IMR-90 (cell line): ENCODE results near the gene RAP1GAP2. TPM values are rescaled to one million over a fixed set of nuclear protein-coding genes. Genes with fewer than 3 reads are reported as not detected.
A peak's percentile ranks its signal among the peaks of the same experiment; 100 is the strongest.

Experiments used
- ATAC-seq: fragments of 200-7000 bp; cut with Tn5 transposase; 2 replicates; pipeline ENCODE4 v1.9.1; 2020; ENCODE audit warnings: low read depth, mild to moderate bottlenecking, moderate library complexity
- BruUV-seq: library from RNA; stranded (reverse); fragments of 400-500 nt; replicated peaks from 2 replicates; lab custom pipeline; 2021; lab: Mats Ljungman, UMichigan
- CTCF ChIA-PET: fragments of 300-600 bp; formaldehyde crosslinking; extraction: SDS; loops from one replicate; lab custom pipeline; 2021; ENCODE audit warnings: antibody characterized with exemption; lab: Yijun Ruan, JAX
- POLR2A ChIA-PET: fragments of 300-600 bp; sonication (Branson Sonifier 250); formaldehyde crosslinking; loops from one replicate; lab custom pipeline; 2022; ENCODE audit warnings: antibody characterized with exemption; ENCODE audit not compliant: unreplicated experiment; lab: Charles Lee
- DNase-seq: peaks from one replicate; pipeline ENCODE4 v3.0.0; 2013
- H2AFZ ChIP-seq: replicated peaks from 2 replicates; pipeline ENCODE3; 2013; ENCODE audit warnings: low read length, mild to moderate bottlenecking; ENCODE audit not compliant: poor library complexity
- H2AK5ac ChIP-seq: 2 replicates; pipeline ENCODE4 v1.6.1; 2013; ENCODE audit warnings: low read depth, low read length, inconsistent platforms
- H2AK9ac ChIP-seq: replicated peaks from 2 replicates; pipeline ENCODE3; 2013; ENCODE audit warnings: mild to moderate bottlenecking, low read depth, low read length, moderate library complexity; ENCODE audit not compliant: poor library complexity
- H2BK120ac ChIP-seq: 2 replicates; pipeline ENCODE4 v1.6.1; 2013; ENCODE audit warnings: low read depth, low read length, inconsistent platforms
- H2BK15ac ChIP-seq: 3 replicates; pipeline ENCODE4 v1.6.1; 2013; ENCODE audit warnings: low read depth, low read length, inconsistent platforms
- H2BK20ac ChIP-seq: 2 replicates; pipeline ENCODE4 v1.6.1; 2013; ENCODE audit warnings: low read depth, mild to moderate bottlenecking, inconsistent platforms, low read length, moderate library complexity
- H2BK5ac ChIP-seq: 2 replicates; pipeline ENCODE4 v1.6.1; 2013; ENCODE audit warnings: mild to moderate bottlenecking, low read depth, low read length, inconsistent platforms; ENCODE audit not compliant: poor library complexity, severe bottlenecking
- H3K14ac ChIP-seq: replicated peaks from 2 replicates; pipeline ENCODE4 v1.6.1; 2013; ENCODE audit warnings: low read depth, low read length, inconsistent platforms
- H3K18ac ChIP-seq: 2 replicates; pipeline ENCODE4 v1.6.1; 2013; ENCODE audit warnings: low read depth, low read length, control low read depth
- H3K23ac ChIP-seq: 2 replicates; pipeline ENCODE4 v1.6.1; 2013; ENCODE audit warnings: low read depth, low read length, inconsistent platforms
- H3K27ac ChIP-seq: 2 replicates; pipeline ENCODE4 v1.5.1; 2013; ENCODE audit warnings: mild to moderate bottlenecking, control low read depth, low read length; ENCODE audit not compliant: insufficient read depth
- H3K27me3 ChIP-seq: 2 replicates; pipeline ENCODE4 v1.6.1; 2013; ENCODE audit warnings: low read length; ENCODE audit not compliant: control insufficient read depth, insufficient read depth
- H3K36me3 ChIP-seq: 2 replicates; pipeline ENCODE4 v1.6.1; 2013; ENCODE audit warnings: low read length, mixed read lengths; ENCODE audit not compliant: control insufficient read depth, insufficient read depth
- H3K4ac ChIP-seq: 2 replicates; pipeline ENCODE4 v1.6.1; 2013; ENCODE audit warnings: low read depth, low read length, inconsistent platforms
- H3K4me1 ChIP-seq: 2 replicates; pipeline ENCODE4 v1.6.1; 2013; ENCODE audit warnings: low read length, mixed read lengths; ENCODE audit not compliant: control insufficient read depth, insufficient read depth
- H3K4me2 ChIP-seq: 2 replicates; pipeline ENCODE4 v1.6.1; 2013; ENCODE audit warnings: low read depth, mild to moderate bottlenecking, control low read depth, low read length, moderate library complexity
- H3K4me3 ChIP-seq: 2 replicates; pipeline ENCODE4 v1.5.1; 2013; ENCODE audit warnings: low read depth, mild to moderate bottlenecking, control low read depth, low read length, moderate library complexity; ENCODE audit not compliant: insufficient read depth
- H3K56ac ChIP-seq: 2 replicates; pipeline ENCODE4 v1.6.1; 2013; ENCODE audit warnings: low read length, inconsistent platforms; ENCODE audit not compliant: insufficient read depth; ENCODE audit errors: extremely low read depth
- H3K79me1 ChIP-seq, 2 experiments: 2 replicates each; pipeline ENCODE4 v1.6.1; 2013; ENCODE audit warnings: low read length in 2 of 2, inconsistent platforms in 1 of 2, low read depth in 1 of 2
- H3K9ac ChIP-seq: 2 replicates; pipeline ENCODE4 v1.6.1; 2013; ENCODE audit warnings: low read depth, low read length, control low read depth
- H3K9me1 ChIP-seq: 2 replicates; pipeline ENCODE4 v1.6.1; 2013; ENCODE audit warnings: low read length, inconsistent platforms; ENCODE audit not compliant: insufficient read depth
- H3K9me3 ChIP-seq: 2 replicates; pipeline ENCODE4 v1.6.1; 2013; ENCODE audit warnings: low read length; ENCODE audit not compliant: control insufficient read depth, insufficient read depth
- H4K20me1 ChIP-seq: 2 replicates; pipeline ENCODE4 v1.6.1; 2013; ENCODE audit warnings: low read length, inconsistent platforms; ENCODE audit not compliant: insufficient read depth
- H4K5ac ChIP-seq: 2 replicates; pipeline ENCODE4 v1.6.1; 2013; ENCODE audit warnings: mild to moderate bottlenecking, low read depth, low read length, control low read depth
- H4K8ac ChIP-seq, 2 experiments: 2 replicates each; pipeline ENCODE4 v1.6.1; 2013; ENCODE audit warnings: low read depth in 2 of 2, low read length in 2 of 2, control low read depth in 1 of 2, inconsistent platforms in 1 of 2
- H4K91ac ChIP-seq: 2 replicates; pipeline ENCODE4 v1.6.1; 2013; ENCODE audit warnings: low read depth, low read length, inconsistent platforms; ENCODE audit not compliant: insufficient read depth
- BHLHE40 ChIP-seq: fragments of 150-350 bp; IDR thresholded peaks from 2 replicates; pipeline ENCODE4 v1.6.1; 2016; ENCODE audit warnings: mild to moderate bottlenecking, low read depth, low read length
- CEBPB ChIP-seq: IDR thresholded peaks from 2 replicates; pipeline ENCODE4 v1.6.1; 2012; ENCODE audit warnings: low read depth, low read length, improper control_type of control experiment
- CHD1 ChIP-seq: IDR thresholded peaks from 2 replicates; pipeline ENCODE4 v1.6.1; 2012; ENCODE audit warnings: low read depth, low read length, improper control_type of control experiment
- CTCF ChIP-seq: conservative IDR thresholded peaks from 2 replicates; pipeline ENCODE4 v1.5.1; 2012; ENCODE audit warnings: mild to moderate bottlenecking, low read depth, low read length, improper control_type of control experiment
- ELK1 ChIP-seq: fragments of 150-350 bp; IDR thresholded peaks from 2 replicates; pipeline ENCODE4 v1.6.1; 2016; ENCODE audit warnings: low read depth, mild to moderate bottlenecking, low read length, moderate library complexity, borderline replicate concordance
- FOS ChIP-seq: fragments of 150-350 bp; IDR thresholded peaks from 2 replicates; pipeline ENCODE4 v1.6.1; 2016; ENCODE audit warnings: low read depth, low read length
- MAZ ChIP-seq: IDR thresholded peaks from 2 replicates; pipeline ENCODE4 v1.6.1; 2012; ENCODE audit warnings: low read depth, mild to moderate bottlenecking, low read length, improper control_type of control experiment, moderate library complexity, borderline replicate concordance
- MXI1 ChIP-seq: IDR thresholded peaks from 2 replicates; pipeline ENCODE4 v1.6.1; 2012; ENCODE audit warnings: low read depth, mild to moderate bottlenecking, low read length, moderate library complexity, borderline replicate concordance
- NFE2L2 ChIP-seq: fragments of 150-350 bp; IDR thresholded peaks from 2 replicates; pipeline ENCODE4 v1.6.1; 2016; ENCODE audit warnings: low read depth, mild to moderate bottlenecking, low read length
- POLR2A ChIP-seq: IDR thresholded peaks from 2 replicates; pipeline ENCODE4 v1.6.1; 2012; ENCODE audit warnings: mild to moderate bottlenecking, low read depth, low read length
- RAD21 ChIP-seq: IDR thresholded peaks from 2 replicates; pipeline ENCODE4 v1.6.1; 2012; ENCODE audit warnings: low read length, improper control_type of control experiment
- RFX5 ChIP-seq: IDR thresholded peaks from 2 replicates; pipeline ENCODE4 v1.8.0; 2012; ENCODE audit warnings: low read depth, mild to moderate bottlenecking, low read length, moderate library complexity
- SMC3 ChIP-seq: fragments of 150-350 bp; IDR thresholded peaks from 2 replicates; pipeline ENCODE4 v1.6.1; 2016; ENCODE audit warnings: low read depth, mild to moderate bottlenecking, antibody characterized with exemption, low read length, moderate library complexity
- USF2 ChIP-seq: fragments of 150-350 bp; IDR thresholded peaks from 2 replicates; pipeline ENCODE4 v1.6.1; 2017; ENCODE audit warnings: mild to moderate bottlenecking, antibody characterized with exemption, low read length, low read depth
- WGBS, 2 experiments: methylation state at CpG; one replicate each; pipeline versions ENCODE4 v1.1.5 to v1.1.7; 2013; ENCODE audit warnings: missing lambda C conversion rate in 2 of 2; ENCODE audit not compliant: insufficient read length in 1 of 2; ENCODE audit errors: extremely low coverage in 2 of 2; 5-methylcytosine and 5-hydroxymethylcytosine counted together
- dilution Hi-C: fragments of 300-500 bp; cut with HindIII; formaldehyde crosslinking; loops from one replicate; pipeline ENCODE4 v1.14.3; 2018; ENCODE audit warnings: low sequenced_read_pairs; ENCODE audit not compliant: unreplicated experiment
- in situ Hi-C: fragments of 300-500 bp; cut with MboI; formaldehyde crosslinking; loops from 3 replicates; pipeline ENCODE4 v1.14.3; 2019; ENCODE audit warnings: low sequenced_read_pairs, inconsistent platforms, mixed read lengths
- intact Hi-C: fragments of 100-400 bp; cut with micrococcal nuclease; formaldehyde crosslinking; loops from 2 replicates; pipeline ENCODE4 v1.10.0; 2022
- polyA plus RNA-seq, 3 experiments: library from polyadenylated mRNA; depleted of rRNA; stranded (reverse); fragments of >200 nt; gene quantifications; 2 replicates each; pipeline ENCODE4 v1.2.3, GENCODE V29; 2012; ENCODE audit warnings: low replicate concordance in 1 of 3
- total RNA-seq: library from RNA; depleted of rRNA; stranded (reverse); fragments of >200 nt; gene quantifications from 2 replicates; pipeline ENCODE4 v1.2.3, GENCODE V29; 2012

Gene RAP1GAP2
- total and polyA plus RNA-seq, 2 of the 4 experiments (the other 2 are of a cell fraction), result 5.7 to 7.5 TPM

- no peak for TF ChIP-seq RAD21
Observed at GRCh38 chr17:3035256-3035967, 239.2 kb downstream of the RAP1GAP2 start (continued).

GRCh38 chr17:3035968-3036280 lies 239.7 kb downstream of the RAP1GAP2 start:
- Histone ChIP-seq H3K27me3 (no peaks in the 10 kb centered on the region; the same call in 1 of the 2 replicates), H4K91ac (no peak overlapping the region), H2BK20ac (no peak overlapping the region), H2BK15ac (no peak overlapping the region), H2AK5ac (no peak overlapping the region), H3K36me3 (no peaks in the 10 kb centered on the region), H4K8ac (no peak overlapping the region), H3K4me2 (no peak overlapping the region), H3K4me3 (no peak overlapping the region), H2AFZ (no peak overlapping the region), H3K18ac (no peak overlapping the region), H3K4ac (no peak overlapping the region), H3K9me1 (no peaks in the 10 kb centered on the region), H3K14ac (no peak overlapping the region), H2BK5ac (no peak overlapping the region), H4K5ac (no peak overlapping the region), H3K9me3 (0 out of 2 replicates have a peak, but pooled peaks cover 2% of the 10 kb centered on the region), H3K23ac (no peak overlapping the region), H3K9ac (no peak overlapping the region), H3K4me1 (no peaks in the 10 kb centered on the region), H3K27ac (no peak overlapping the region), H2AK9ac (peak overlapping the region; percentile 56), H4K20me1 (no peaks in the 10 kb centered on the region; the same call in 1 of the 2 replicates), H2BK120ac (no peak overlapping the region), H3K56ac (no peak overlapping the region), H3K79me1 (no peaks in the 10 kb centered on the region)
- no peak for DNase-seq
- BruUV-seq, result no TSS peak
- intact Hi-C loops (no loop called here), in situ Hi-C loops (loop anchor here (25.0 kb wide), 1 partner anchor 776 kb away; the partner anchor contains the start of gene ITGAE), dilution Hi-C loops (no loop called here)
- CTCF ChIA-PET, result no interaction called here
- no peak for ATAC-seq
- WGBS, 2 experiments, result 75% methylated on average over 2 of the region's 7 CpGs; no CpG with 5 or more reads in 1 of the 2 experiments
- POLR2A ChIA-PET, result no interaction called here
- TF ChIP-seq BHLHE40, result no peak
- TF ChIP-seq SMC3, result no peak
- no peak for TF ChIP-seq ELK1
- TF ChIP-seq MAZ, result no peak
- no peak for TF ChIP-seq RFX5
- TF ChIP-seq CHD1, result no peak
- no peak for TF ChIP-seq POLR2A
- no peak for TF ChIP-seq CEBPB
- no peak for TF ChIP-seq FOS
- no peak for TF ChIP-seq CTCF
- no peak for TF ChIP-seq MXI1
- TF ChIP-seq USF2, result no peak
- no peak for TF ChIP-seq NFE2L2
